ENCODE results near the gene ADA. TPM values are rescaled to one million over a fixed set of nuclear protein-coding genes. Genes with fewer than 3 reads are reported as not detected.

The ADA gene
- total and polyA plus RNA-seq, 2 of the 13 experiments (the other 11 are each of a cell fraction or from before 2014, with no cell fraction given), result 2.5 to 11.3 TPM

GRCh38 chr20:44689809-44690208, 38.3 kb upstream of the ADA start (continued):
- TF ChIP-seq HNF1A (IDR thresholded peaks at IDR 0.05; ENCODE audit: low read depth) (no peak), HNF1A (CRISPR knock-in tag; IDR thresholded peaks at IDR 0.05; ENCODE audit: borderline replicate concordance) (no peak), KLF11 (CRISPR knock-in tag; IDR thresholded peaks at IDR 0.05) (no peak), ZNF572 (CRISPR knock-in tag; IDR thresholded peaks at IDR 0.05) (no peak), NR2F2 (IDR thresholded peaks at IDR 0.05; ENCODE audit: borderline replicate concordance, low read depth) (no peak), BATF2 (CRISPR knock-in tag; IDR thresholded peaks at IDR 0.05) (no peak), ZNF121 (CRISPR knock-in tag; IDR thresholded peaks at IDR 0.05) (no peak), MED13 (CRISPR knock-in tag; IDR thresholded peaks at IDR 0.05) (no peak), ATF7-NPFF (CRISPR knock-in tag; IDR thresholded peaks at IDR 0.05; ENCODE audit: low read depth) (no peak), HOXA3 (CRISPR knock-in tag; IDR thresholded peaks at IDR 0.05) (no peak), KAT2B (IDR thresholded peaks at IDR 0.05; ENCODE audit: borderline replicate concordance, low read depth, low read length) (no peak), ARNT2 (CRISPR knock-in tag; IDR thresholded peaks at IDR 0.05; ENCODE audit: low read depth) (no peak), DMAP1 (CRISPR knock-in tag; IDR thresholded peaks at IDR 0.05) (no peak), SP2 (CRISPR knock-in tag; IDR thresholded peaks at IDR 0.05) (no peak), SIN3A (IDR thresholded peaks at IDR 0.05; ENCODE audit: borderline replicate concordance, low read depth, low read length) (no peak)

Data from HepG2 (cell line).